RWPE2 (cell line): ENCODE data around the gene RERE.

ENCODE experiments used
- ATAC-seq: fragments of 200-7000 bp; cut with Tn5 transposase; 3 replicates; pipeline ENCODE4 v1.9.1; 2021; ENCODE audit warnings: low read depth
- DNase-seq: peaks from one replicate; pipeline ENCODE4 v3.0.0-alpha.2; 2020; ENCODE audit warnings: low spot score
- H3K27ac ChIP-seq: fragments of 450-650 bp; 2 replicates; pipeline ENCODE4 v1.5.1; 2017; ENCODE audit warnings: mild to moderate bottlenecking; ENCODE audit not compliant: poor library complexity, severe bottlenecking
- H3K27me3 ChIP-seq: fragments of 250-450 bp; sonication (Bioruptor Pico); 2 replicates; pipeline ENCODE4 v1.5.1; 2021; ENCODE audit warnings: mild to moderate bottlenecking, moderate library complexity; ENCODE audit not compliant: insufficient read depth, poor library complexity, severe bottlenecking
- H3K36me3 ChIP-seq: fragments of 250-450 bp; sonication (Bioruptor Pico); 2 replicates; pipeline ENCODE4 v1.5.1; 2020; ENCODE audit warnings: low read depth, mild to moderate bottlenecking, moderate library complexity
- H3K4me1 ChIP-seq: fragments of 250-450 bp; sonication (Bioruptor Pico); 2 replicates; pipeline ENCODE4 v1.5.1; 2021; ENCODE audit warnings: mild to moderate bottlenecking, moderate library complexity; ENCODE audit not compliant: insufficient read depth, poor library complexity, severe bottlenecking
- H3K4me3 ChIP-seq: fragments of 250-450 bp; sonication (Bioruptor Pico); 2 replicates; pipeline ENCODE4 v1.5.1; 2021; ENCODE audit warnings: mild to moderate bottlenecking, moderate library complexity; ENCODE audit not compliant: severe bottlenecking
- H3K9me3 ChIP-seq: fragments of 250-450 bp; sonication (Bioruptor Pico); 2 replicates; pipeline ENCODE4 v1.5.1; 2021; ENCODE audit warnings: mild to moderate bottlenecking, moderate library complexity; ENCODE audit not compliant: severe bottlenecking
- TF ChIP-seq, protein P1 (sequence below): fragments of 450-650 bp; IDR thresholded peaks from one replicate; pipeline ENCODE4 v1.5.1; 2017; ENCODE audit warnings: mild to moderate bottlenecking, moderate library complexity; ENCODE audit not compliant: poor library complexity, severe bottlenecking

The RERE gene

GRCh38 chr1:8816264-8816663 is 1.2 kb downstream of the RERE start:
- Histone ChIP-seq H3K9me3 (no peaks in the 10 kb centered on the region), H3K27me3 (no peaks in the 10 kb centered on the region), H3K36me3 (no peaks in the 10 kb centered on the region), H3K4me1 (peaks cover 45% of the 10 kb centered on the region), H3K4me3 (peak overlapping the region; percentile 57), H3K27ac (peak overlapping the region; percentile 91)
- TF ChIP-seq, protein P1, sequence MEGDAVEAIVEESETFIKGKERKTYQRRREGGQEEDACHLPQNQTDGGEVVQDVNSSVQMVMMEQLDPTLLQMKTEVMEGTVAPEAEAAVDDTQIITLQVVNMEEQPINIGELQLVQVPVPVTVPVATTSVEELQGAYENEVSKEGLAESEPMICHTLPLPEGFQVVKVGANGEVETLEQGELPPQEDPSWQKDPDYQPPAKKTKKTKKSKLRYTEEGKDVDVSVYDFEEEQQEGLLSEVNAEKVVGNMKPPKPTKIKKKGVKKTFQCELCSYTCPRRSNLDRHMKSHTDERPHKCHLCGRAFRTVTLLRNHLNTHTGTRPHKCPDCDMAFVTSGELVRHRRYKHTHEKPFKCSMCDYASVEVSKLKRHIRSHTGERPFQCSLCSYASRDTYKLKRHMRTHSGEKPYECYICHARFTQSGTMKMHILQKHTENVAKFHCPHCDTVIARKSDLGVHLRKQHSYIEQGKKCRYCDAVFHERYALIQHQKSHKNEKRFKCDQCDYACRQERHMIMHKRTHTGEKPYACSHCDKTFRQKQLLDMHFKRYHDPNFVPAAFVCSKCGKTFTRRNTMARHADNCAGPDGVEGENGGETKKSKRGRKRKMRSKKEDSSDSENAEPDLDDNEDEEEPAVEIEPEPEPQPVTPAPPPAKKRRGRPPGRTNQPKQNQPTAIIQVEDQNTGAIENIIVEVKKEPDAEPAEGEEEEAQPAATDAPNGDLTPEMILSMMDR = no peak
- ATAC-seq = no peak
- no peak for DNase-seq

DNA sequence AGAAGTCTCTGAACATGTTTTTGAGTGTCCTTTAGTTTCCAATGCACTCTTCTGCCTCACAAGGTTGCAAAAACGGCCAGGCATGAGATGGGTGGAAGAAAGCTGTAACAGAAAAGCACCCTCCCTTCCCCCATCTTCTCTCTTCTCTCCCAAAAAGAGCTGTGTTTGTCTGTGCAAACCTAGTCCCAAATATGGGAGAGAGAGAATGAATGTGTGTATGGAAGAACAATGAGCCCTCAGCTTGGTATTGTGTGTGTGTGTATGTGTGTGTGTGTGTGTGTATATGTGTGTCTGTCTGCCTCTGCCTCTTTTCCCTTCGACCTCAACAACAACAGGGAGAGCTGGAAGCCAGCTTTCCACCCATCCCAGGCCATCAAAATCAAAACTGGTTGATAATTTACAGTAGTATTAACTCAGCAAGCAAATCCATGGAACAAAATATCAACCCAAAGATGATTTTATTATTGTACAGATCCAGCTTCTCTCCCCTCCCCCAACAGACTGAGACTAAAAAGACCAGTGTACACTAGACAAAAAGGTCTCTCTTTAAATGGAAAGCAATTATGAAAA is 1.8 kb downstream of the RERE start:
- Histone ChIP-seq H3K4me1 (peaks cover 42% of the 10 kb centered on the region), H3K36me3 (no peaks in the 10 kb centered on the region), H3K9me3 (no peaks in the 10 kb centered on the region), H3K27me3 (no peaks in the 10 kb centered on the region), H3K4me3 (peak overlapping the region; percentile 57), H3K27ac (peak overlapping the region; percentile 91)
- TF ChIP-seq, protein P1 = no peak
- DNase-seq = no peak
- ATAC-seq = no peak

DNA sequence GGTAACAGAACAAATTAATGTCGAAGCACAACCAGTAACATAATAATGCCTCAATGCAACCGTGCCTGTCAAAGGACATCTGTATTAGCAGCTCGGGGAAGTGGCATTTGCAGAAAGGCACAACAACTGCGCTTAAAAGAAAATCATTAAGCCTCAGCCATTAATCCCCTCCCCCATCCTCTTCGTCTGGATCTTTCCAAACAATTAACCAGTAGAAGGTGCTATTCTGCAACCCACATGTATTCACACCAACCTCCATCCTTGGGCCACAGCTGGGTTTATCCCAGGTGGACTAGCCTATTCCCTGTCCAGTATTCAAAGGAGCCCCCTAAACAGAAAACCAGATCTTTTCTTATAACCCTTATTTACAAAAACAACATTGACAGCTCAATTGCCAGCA is 2.6 kb downstream of the RERE start:
- Histone ChIP-seq H3K9me3 (no peaks in the 10 kb centered on the region), H3K4me1 (peaks cover 42% of the 10 kb centered on the region), H3K27me3 (no peaks in the 10 kb centered on the region), H3K36me3 (no peaks in the 10 kb centered on the region), H3K4me3 (no peak overlapping the region), H3K27ac (peak overlapping the region; percentile 91)
- DNase-seq (no peak), ATAC-seq (no peak)
- TF ChIP-seq, protein P1 = peak; percentile 45

DNA sequence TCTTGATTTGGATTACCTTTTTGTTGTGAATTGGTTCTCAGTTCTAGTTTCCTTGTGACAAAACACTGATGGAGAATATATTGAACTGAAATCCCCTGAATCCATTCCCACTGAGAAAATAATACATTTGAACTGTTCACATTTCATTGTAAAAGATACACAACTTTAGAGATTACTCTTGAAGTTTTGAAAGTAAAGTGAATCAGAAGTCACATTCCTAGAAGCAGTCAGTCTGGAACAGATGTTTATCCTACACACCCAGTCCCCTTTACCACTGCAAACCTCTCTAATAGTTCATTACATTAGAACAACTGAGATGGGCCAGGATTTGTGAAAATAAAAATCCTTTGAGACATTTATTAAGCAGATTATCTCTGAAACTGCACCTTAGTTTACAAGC is 3.4 kb downstream of the RERE start:
- no peaks in the 10 kb centered on the region for H3K36me3 ChIP-seq
- DNase-seq = no peak
- TF ChIP-seq, protein P1 = no peak
- no peak overlapping the region for H3K4me3 ChIP-seq
- no peak overlapping the region for H3K27ac ChIP-seq
- peaks cover 42% of the 10 kb centered on the region for H3K4me1 ChIP-seq
- H3K27me3 ChIP-seq = no peaks in the 10 kb centered on the region
- ATAC-seq = no peak
- H3K9me3 ChIP-seq = no peaks in the 10 kb centered on the region

- DNase-seq (no peak), ATAC-seq (no peak)
- Histone ChIP-seq H3K27ac (no peak overlapping the region), H3K36me3 (no peaks in the 10 kb centered on the region), H3K27me3 (no peaks in the 10 kb centered on the region), H3K4me3 (no peak overlapping the region), H3K4me1 (peaks cover 34% of the 10 kb centered on the region), H3K9me3 (no peaks in the 10 kb centered on the region)
- TF ChIP-seq, protein P1 = no peak
Measured at GRCh38 chr1:8813016-8813763, 4.2 kb downstream of the RERE start.
